HG02943 (cell line): ENCODE measurements around the gene DGLUCY.
"Not testable (repeated sequence)": the region's sequence is repeated elsewhere in the genome, so short reads cannot be mapped to it uniquely, and the experiment has no call there.

Experiments used
- ATAC-seq: cut with Tn5 transposase; IDR thresholded peaks from one replicate; pipeline ENCODE4 v1.9.1; 2021; ENCODE audit warnings: mild to moderate bottlenecking, low read depth, moderate library complexity; ENCODE audit not compliant: unreplicated experiment

DGLUCY gene

GRCh38 chr14:91113829-91114078 is at the start of gene DGLUCY:
TSS of gene DGLUCY (plus strand) at chr14:91114073. CDS start at chr14:91160295, 46,222 bp downstream.
- peak; percentile 65 for ATAC-seq

DNA sequence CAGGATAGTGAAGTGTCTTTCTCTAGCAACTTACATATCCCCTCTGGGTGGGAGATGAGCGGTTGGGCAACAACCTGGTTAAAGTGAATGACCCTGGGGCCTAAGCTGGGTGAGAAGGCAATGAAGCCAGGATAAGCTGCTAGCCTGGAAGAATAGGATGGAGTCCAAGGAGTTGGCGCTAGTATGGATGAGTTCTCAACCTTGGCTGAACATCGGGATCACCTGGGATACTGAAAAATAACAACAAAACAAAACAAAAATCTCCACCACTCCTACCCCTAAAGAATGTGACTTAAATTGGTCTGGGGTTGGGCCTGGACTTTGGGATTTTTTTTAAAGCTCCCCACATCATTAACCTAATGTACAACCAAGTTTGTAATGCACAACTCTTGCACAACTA is 48.6 kb upstream of the DGLUCY start:
- no peak for ATAC-seq

GRCh38 chr14:91067186-91067585 is 46.7 kb upstream of the DGLUCY start:
- ATAC-seq = no peak

DNA sequence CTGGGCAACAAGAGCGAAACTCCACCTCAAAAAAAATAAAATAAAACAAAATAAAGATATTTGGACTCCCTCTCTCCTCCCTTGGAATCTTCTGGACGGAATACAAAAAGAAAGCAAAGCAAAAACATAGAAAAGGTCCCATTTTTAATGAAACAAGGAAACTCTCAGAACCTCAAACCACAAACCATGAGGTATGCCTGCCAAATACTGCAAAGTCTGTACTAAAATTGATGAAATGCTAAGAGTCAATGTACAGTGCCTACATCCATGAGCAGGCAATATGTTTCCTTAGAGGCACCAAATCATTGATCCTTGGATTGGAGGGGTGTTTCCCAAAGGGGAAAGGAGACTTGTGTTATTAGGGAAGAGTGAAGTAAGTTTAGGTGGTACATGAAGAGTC is 45.2 kb upstream of the DGLUCY start:
- no peak for ATAC-seq

DNA sequence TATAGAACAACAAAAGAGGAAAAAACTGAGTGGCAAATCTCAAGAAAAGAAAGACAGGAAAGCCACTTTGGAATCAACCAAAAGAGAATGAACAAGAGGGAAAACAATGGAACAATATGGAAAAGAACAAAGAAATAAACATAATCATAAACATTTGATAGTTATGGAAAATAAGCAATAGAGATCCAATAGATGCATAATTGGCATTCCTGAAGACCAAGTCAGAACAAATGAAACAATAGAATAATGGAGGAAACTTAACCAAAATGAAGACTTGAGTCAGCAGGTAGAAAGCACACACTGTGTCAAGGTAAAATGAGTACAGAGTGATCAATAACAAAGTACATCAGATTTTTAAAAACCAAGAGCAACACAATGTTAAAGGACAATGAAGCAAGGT is 43.3 kb upstream of the DGLUCY start:
- no peak for ATAC-seq

- no peak for ATAC-seq
Observed at GRCh38 chr14:91075553-91075952, 38.3 kb upstream of the DGLUCY start.

DNA sequence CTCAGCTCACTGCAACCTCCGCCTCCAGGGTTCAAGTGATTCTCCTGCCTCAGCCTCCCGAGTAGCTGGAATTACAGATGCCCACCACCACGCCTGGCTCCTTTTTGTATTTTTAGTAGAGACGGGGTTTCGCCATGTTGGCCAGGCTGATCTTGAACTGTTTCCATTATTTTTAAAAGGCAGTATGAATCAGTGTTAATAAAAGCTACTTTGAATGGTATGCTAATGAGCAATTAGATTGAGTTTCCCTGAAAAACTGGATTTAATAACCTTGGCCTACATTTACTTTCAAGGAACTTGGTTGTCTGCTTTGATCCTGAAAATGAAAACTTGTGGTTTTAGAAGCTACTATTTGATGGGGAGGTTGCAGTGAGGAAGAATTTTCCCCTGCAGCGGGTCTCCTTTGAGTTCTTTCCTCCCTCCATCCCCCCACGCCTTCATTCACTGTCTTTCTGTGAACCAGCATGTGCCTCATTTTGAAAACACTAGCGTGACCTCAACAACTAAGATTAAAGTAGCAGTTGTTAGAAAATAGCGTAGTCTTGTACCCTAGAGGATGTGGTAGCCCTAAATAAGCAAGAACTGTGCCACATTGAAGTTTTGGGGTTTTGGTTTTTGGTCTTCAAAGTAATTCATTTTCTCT is 35.7 kb upstream of the DGLUCY start:
- ATAC-seq = peak; percentile 61

DNA sequence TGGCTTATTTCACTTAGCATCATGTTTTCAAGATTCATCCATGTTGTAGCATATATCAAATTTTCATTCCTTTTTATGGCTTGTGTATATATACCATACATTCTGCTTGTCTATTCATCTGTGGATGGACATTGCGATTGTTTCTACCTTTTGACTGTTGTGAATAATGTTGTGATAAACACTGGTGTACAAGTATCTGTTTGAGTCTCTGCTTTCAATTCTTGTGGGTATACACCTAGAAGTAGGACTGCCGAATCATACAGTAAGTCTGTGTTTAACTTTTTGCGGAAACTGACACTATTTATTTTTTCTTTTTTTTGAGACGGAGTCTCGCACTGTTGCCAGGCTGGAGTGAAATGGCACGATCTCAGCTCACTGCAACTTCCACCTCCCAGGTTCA is 33.8 kb upstream of the DGLUCY start:
- no peak for ATAC-seq

DNA sequence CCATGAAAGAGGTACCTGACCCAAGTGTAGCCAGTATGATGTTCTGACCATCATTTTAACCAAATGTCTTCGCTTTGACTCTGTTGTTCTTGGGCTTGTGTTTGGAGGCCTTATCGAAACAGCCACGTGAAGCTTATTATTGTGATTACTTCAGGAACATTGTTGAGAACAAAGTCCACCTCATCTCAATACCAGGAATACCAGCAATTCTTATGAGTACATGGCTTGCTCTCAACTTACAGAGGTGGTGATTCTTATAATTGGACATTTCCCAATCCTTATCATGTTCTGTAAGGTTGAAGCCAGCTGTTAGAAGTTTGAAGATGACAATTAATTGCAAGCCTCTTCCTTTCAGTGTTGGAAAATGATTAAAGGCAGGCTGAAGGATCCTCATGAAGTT is 31.6 kb upstream of the DGLUCY start:
- no peak for ATAC-seq

DNA sequence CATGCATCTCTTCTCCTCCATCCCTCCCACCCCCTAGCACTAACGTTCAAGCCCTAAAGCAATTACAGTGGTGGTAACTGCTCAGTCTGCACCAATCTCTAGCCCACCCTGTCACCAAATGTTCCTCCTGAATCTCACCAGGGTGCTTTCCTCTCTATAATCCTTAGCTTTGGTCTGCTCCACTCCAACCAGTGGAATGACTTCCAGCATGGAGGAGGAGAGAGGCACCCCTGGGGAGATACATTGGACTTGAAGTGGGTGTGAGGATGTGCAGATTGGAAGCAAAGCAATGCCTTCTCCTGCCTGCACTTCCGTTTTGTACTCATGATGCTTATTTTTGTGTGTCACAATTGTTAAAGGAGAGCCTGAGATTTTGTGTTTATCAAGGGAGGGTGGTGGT is 29.4 kb upstream of the DGLUCY start:
- no peak for ATAC-seq

DNA sequence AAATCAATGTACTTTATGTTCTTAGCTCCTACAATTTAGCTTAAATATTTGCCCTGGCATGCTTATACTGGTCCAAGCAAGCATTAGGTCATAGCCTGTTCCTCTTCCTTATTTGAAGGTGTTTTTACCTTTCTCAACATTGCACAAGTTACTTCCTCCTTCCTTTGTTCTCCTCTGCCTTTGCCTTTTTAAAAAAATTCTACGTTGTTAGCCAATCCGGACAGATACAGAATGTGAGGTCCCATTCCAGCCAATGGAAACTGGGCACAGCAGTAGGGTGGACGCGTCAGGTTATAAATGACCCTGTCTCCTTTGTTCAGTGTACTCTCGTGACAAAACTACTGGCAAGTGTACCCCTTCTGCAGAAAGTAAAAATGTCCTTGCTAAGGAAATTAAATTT is 26.4 kb upstream of the DGLUCY start:
- ATAC-seq = not testable (repeated sequence)

DNA sequence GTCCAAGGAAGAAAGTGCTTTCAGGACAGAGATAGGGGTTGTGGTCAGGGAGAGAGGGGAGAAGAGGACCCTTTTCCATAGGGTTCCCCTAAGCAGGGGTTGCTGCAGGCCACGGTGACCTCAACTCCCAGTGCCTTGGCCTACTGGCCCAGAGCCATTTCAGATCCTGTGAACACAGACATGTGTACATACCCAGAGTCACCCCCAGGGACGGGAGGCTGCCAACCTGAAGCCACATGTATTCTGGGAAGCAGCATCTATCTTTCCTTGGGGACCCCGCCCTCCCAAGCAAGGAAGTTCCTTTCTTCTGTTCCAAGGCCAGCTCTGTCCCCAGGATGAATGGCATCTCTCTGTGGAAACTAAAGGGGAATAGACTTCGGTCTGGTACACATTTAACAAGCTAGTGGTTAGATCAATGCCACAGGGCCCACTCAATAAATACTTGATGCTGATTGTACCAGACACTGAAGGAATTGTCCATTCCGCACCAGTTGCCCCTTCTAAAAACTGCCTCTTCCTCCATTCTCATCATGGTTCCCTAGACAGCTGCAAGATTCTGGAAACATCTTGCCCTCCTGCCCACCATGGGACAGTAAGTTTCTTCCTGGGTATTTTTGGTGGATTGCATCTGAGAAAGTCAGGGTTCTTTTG is 25.2 kb upstream of the DGLUCY start:
- no peak for ATAC-seq

- ATAC-seq = no peak
Observed at GRCh38 chr14:91089958-91090535, 23.8 kb upstream of the DGLUCY start.

DNA sequence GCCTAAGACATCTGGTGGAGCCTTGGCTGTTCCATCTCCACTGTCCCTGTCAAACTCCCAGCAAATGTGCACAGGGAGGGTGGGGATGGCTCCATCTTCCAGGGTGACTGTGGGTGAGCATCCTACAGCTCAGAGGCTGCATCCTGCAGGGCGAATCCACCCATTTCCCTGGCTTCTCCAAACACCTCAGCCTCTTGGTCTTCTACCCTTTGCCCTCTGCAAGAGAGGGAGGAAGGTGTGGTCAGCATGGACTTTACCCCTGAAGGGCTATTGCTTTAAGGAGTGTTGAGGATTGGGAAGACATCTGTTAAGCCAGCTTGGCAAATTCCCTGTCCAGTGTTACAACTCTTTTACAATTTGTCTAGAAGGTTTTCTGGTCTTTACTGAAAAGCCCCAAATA is 23.1 kb upstream of the DGLUCY start:
- ATAC-seq = no peak

DNA sequence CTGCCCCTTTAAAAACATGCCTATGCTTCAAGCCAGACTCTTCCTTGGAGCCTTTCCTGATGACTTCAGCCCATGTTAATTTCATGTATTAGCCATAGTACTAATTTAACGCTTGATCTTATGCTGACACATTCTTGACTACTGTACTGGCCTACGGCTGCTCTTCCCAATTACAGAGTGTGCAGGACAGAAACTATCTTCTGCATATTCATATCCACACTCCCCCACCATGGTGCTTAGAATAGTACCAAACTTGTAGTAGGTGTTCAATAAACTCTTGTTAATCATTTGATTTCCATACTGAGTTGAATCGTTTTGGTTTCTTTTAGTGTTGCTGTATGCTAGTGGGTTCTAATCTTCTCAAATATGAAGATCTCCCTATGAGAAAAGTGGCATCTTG is 21.8 kb upstream of the DGLUCY start:
- no peak for ATAC-seq

- ATAC-seq = not testable (repeated sequence)
Observed at GRCh38 chr14:91093743-91094472, 20.0 kb upstream of the DGLUCY start.

- ATAC-seq = no peak
Observed at GRCh38 chr14:91094772-91095171, 19.1 kb upstream of the DGLUCY start.

DNA sequence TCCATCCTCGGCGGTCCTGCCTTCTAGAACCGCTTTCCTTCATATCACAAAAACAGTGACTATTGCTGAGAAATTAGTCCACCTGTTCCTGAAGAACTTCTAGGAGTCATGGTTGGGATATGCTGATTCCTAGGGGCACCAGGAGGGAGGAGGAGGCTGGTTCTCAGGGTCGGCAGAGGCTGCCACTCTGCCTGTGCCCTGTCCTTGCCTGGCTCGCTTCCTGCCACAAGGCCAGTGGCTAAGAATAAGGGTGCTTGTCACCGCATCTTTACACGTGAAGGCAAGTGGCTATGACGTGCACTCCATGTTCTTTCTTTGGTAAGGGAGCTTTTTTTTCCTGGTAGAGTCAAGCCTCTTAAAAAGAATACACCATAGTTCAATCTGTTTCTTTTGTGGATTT is 18.7 kb upstream of the DGLUCY start:
- no peak for ATAC-seq

DNA sequence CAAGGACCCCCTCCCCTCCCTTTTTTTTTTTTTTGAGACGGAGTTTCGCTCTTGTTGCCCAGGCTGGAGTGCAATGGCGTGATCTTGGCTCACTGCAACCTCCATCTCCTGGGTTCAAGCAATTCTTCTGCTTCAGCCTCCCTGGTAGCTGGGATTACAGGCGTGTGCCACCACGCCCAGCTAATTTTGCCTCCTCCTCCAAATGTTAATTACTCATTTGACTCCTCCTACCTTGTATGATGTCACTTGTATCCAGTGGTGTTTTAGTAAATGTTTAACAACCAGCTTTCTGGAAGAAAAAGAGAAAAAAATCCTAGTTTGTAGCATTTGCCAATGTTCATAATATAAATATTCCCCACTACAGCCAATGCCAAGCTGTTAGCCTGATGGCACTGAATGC is 16.2 kb upstream of the DGLUCY start:
- not testable (repeated sequence) for ATAC-seq

DNA sequence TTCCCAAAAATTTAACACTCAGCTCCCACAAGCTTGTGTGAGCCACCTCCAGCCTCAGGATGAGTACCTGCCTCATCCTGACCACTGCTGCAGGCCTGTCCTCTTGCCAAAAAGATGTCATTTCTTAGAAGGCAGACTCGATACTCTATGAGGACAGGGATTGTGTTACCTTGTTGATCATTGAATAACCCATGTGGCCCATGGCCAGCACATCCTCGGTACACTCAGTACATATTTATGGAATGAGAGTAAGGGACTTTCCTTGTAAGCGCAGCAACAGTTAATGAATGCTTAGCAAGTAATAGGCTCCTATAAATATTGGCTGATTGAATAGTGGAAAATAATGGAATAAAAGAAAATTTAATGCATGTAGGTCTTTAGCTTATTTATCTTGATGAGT is 15.3 kb upstream of the DGLUCY start:
- no peak for ATAC-seq

DNA sequence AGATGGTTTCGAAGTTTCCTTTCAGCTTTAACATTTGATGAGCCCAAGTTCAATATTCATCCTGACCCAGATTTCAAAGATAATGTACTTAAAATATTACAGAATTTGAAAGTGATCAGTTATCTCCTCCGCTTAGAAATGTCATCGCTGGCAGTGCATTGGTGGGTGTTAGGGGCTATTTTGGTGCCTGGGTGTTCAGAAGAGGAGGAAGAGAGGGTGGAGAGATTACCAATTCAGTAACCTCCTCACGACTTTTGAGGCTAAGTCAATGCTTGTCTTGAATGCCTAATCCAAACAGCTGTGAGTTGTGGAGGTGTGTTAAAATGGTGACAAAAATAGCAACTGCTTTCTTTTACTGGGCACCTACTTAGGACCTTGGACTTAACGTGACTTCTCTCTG is 13.8 kb upstream of the DGLUCY start:
- no peak for ATAC-seq

- no peak for ATAC-seq
Observed at GRCh38 chr14:91103116-91103515, 10.8 kb upstream of the DGLUCY start.
